ENCODE results near the gene HIPK3. TPM values are rescaled to one million over a fixed set of nuclear protein-coding genes. Genes with fewer than 3 reads are reported as not detected.
"Not testable (repeated sequence)": the region's sequence is repeated elsewhere in the genome, so short reads cannot be mapped to it uniquely, and the experiment has no call there.

Gene HIPK3
- total RNA-seq, 2 donors from 2014 or later, result 31.6 to 33.2 TPM

DNA sequence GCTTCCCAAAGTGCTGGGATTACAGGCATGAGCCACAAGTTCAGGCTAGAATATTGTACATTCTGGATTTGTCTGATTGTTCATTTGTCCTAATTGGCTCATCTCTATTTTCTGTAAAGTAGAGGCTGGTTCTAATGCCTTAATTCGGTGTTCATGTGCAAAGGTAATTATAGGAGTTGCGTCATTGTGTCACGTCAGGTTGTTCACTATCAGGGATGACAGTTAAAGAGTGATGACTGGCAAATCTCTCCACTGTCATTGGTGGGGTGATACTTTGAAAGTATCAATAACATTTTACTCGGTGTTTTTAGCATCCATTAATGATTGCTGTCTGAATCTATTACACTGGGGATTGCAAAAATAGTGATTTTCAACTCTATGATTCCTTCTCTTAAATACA lies 103.5 kb downstream of the HIPK3 start:
- no peaks in the 10 kb centered on the region for H3K36me3 Mint-ChIP-seq (ENCODE audit: low read depth)
- 86 to 94% methylated on average over 3 to 4 of the region's 4 CpGs for WGBS, 2 experiments (ENCODE audit: insufficient coverage in 1 of 2, insufficient read length in 1 of 2)
- no peak overlapping the region for H3K9ac ChIP-seq (ENCODE audit: extremely low read depth, low read length, poor library complexity, severe bottlenecking)
- DNase-seq, result no peak
- H3K4me1 Mint-ChIP-seq, result no peaks in the 10 kb centered on the region
- H3K9me3 Mint-ChIP-seq, result no peaks in the 10 kb centered on the region
- peaks cover 4% of the 10 kb centered on the region for H3K27me3 Mint-ChIP-seq (ENCODE audit: insufficient read depth)
- no peaks in the 10 kb centered on the region for H3K4me1 ChIP-seq (ENCODE audit: control insufficient read depth, insufficient read depth, low read length)
- no peak overlapping the region for H3K27ac ChIP-seq (ENCODE audit: low read depth, low read length)
- no peak overlapping the region for H3K4me3 ChIP-seq (ENCODE audit: low read length)
- H3K27ac Mint-ChIP-seq, result no peak overlapping the region
- H3K9me3 ChIP-seq (ENCODE audit: control insufficient read depth, low read length), result no peaks in the 10 kb centered on the region
- H3K36me3 ChIP-seq (ENCODE audit: control insufficient read depth, insufficient read depth, low read length), result peaks cover 10% of the 10 kb centered on the region
- TF ChIP-seq, protein P1, sequence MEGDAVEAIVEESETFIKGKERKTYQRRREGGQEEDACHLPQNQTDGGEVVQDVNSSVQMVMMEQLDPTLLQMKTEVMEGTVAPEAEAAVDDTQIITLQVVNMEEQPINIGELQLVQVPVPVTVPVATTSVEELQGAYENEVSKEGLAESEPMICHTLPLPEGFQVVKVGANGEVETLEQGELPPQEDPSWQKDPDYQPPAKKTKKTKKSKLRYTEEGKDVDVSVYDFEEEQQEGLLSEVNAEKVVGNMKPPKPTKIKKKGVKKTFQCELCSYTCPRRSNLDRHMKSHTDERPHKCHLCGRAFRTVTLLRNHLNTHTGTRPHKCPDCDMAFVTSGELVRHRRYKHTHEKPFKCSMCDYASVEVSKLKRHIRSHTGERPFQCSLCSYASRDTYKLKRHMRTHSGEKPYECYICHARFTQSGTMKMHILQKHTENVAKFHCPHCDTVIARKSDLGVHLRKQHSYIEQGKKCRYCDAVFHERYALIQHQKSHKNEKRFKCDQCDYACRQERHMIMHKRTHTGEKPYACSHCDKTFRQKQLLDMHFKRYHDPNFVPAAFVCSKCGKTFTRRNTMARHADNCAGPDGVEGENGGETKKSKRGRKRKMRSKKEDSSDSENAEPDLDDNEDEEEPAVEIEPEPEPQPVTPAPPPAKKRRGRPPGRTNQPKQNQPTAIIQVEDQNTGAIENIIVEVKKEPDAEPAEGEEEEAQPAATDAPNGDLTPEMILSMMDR (conservative IDR thresholded peaks at IDR 0.05), result no peak
- peaks cover 4% of the 10 kb centered on the region for H3K27me3 ChIP-seq (ENCODE audit: control insufficient read depth, insufficient read depth, low read length, poor library complexity, severe bottlenecking)
- H3K4me3 Mint-ChIP-seq, result no peak overlapping the region

- no peaks in the 10 kb centered on the region for H3K4me1 ChIP-seq (ENCODE audit: control insufficient read depth, insufficient read depth, low read length)
- DNase-seq, result no peak
- H3K9me3 Mint-ChIP-seq, result no peaks in the 10 kb centered on the region
These were observed 105.1 kb downstream of the HIPK3 start for GRCh38 chr11:33362051-33362910.

DNA sequence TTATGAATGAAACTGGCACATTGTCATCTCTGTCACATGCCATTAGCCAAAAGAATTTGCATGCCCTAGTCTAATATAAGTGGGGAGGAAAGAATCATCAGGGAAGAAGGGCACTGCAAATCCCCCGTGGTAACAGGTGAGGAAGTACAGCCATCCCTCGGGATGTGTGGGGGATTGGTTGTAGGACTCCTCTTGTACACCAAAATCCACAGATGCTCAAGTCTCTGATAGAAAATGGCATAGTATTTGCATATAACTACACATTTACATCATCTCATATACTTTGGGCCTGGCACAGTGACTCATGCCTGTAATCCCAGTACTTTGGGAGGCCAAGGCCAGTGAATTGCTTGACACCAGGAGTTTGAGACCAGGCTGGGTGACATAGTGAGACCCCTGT lies 109.7 kb downstream of the HIPK3 start:
- Histone ChIP-seq H3K9me3 (ENCODE audit: control insufficient read depth, low read length) (no peaks in the 10 kb centered on the region), H3K4me1 (ENCODE audit: control insufficient read depth, insufficient read depth, low read length) (no peaks in the 10 kb centered on the region), H3K9ac (ENCODE audit: extremely low read depth, low read length, poor library complexity, severe bottlenecking) (no peak overlapping the region), H3K27ac (ENCODE audit: low read depth, low read length) (no peak overlapping the region), H3K27me3 (ENCODE audit: control insufficient read depth, insufficient read depth, low read length, poor library complexity, severe bottlenecking) (peaks cover 4% of the 10 kb centered on the region), H3K36me3 (ENCODE audit: control insufficient read depth, insufficient read depth, low read length) (no peaks in the 10 kb centered on the region), H3K4me3 (ENCODE audit: low read length) (no peak overlapping the region)
- DNase-seq, result no peak
- H3K27me3 Mint-ChIP-seq (ENCODE audit: insufficient read depth), result peaks cover 4% of the 10 kb centered on the region
- WGBS, 2 experiments (ENCODE audit: insufficient coverage in 1 of 2, insufficient read length in 1 of 2), result 92% methylated on average over 2 of the region's 2 CpGs
- peaks cover 10% of the 10 kb centered on the region for H3K4me1 Mint-ChIP-seq
- H3K27ac Mint-ChIP-seq, result no peak overlapping the region
- no peaks in the 10 kb centered on the region for H3K36me3 Mint-ChIP-seq (ENCODE audit: low read depth)
- H3K4me3 Mint-ChIP-seq, result no peak overlapping the region
- H3K9me3 Mint-ChIP-seq, result no peaks in the 10 kb centered on the region
- TF ChIP-seq, protein P1 (conservative IDR thresholded peaks at IDR 0.05), result no peak

More at GRCh38 chr11:33362051-33362910, 105.1 kb downstream of the HIPK3 start:
- Histone ChIP-seq H3K9ac (ENCODE audit: extremely low read depth, low read length, poor library complexity, severe bottlenecking) (no peak overlapping the region), H3K9me3 (ENCODE audit: control insufficient read depth, low read length) (no peaks in the 10 kb centered on the region), H3K36me3 (ENCODE audit: control insufficient read depth, insufficient read depth, low read length) (no peaks in the 10 kb centered on the region), H3K27ac (ENCODE audit: low read depth, low read length) (no peak overlapping the region), H3K27me3 (ENCODE audit: control insufficient read depth, insufficient read depth, low read length, poor library complexity, severe bottlenecking) (peaks cover 4% of the 10 kb centered on the region), H3K4me3 (ENCODE audit: low read length) (no peak overlapping the region)
- TF ChIP-seq, protein P1 (conservative IDR thresholded peaks at IDR 0.05), result peak; percentile 85
- no peak overlapping the region for H3K4me3 Mint-ChIP-seq
- 37 to 39% methylated on average over 6 of the region's 6 CpGs for WGBS, 2 experiments (ENCODE audit: insufficient coverage in 1 of 2, insufficient read length in 1 of 2)
- no peaks in the 10 kb centered on the region for H3K4me1 Mint-ChIP-seq
- no peaks in the 10 kb centered on the region for H3K36me3 Mint-ChIP-seq (ENCODE audit: low read depth)
- no peak overlapping the region for H3K27ac Mint-ChIP-seq
- peaks cover 4% of the 10 kb centered on the region for H3K27me3 Mint-ChIP-seq (ENCODE audit: insufficient read depth)

DNA sequence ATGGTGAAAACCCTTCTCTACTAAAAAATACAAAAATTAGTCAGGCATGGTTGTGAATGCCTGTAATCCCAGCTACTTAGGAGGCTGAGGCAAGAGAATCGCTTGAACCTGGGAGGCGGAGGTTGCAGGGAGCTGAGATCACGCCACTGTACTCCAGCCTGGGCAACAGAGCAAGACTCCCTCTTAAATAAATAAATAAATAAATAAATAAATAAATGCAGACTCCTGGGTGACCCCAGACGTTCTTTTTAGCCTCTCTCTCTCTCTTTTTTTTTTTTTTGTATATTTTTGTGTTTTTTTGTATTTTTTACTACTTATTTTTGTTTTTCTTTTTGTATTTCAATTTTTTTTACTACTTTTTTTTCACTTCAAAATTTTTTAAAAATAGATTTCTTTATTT lies 111.3 kb downstream of the HIPK3 start:
- H3K36me3 ChIP-seq (ENCODE audit: control insufficient read depth, insufficient read depth, low read length); H3K27ac Mint-ChIP-seq; H3K9me3 Mint-ChIP-seq; H3K9ac ChIP-seq (ENCODE audit: extremely low read depth, low read length, poor library complexity, severe bottlenecking); DNase-seq; H3K4me1 ChIP-seq (ENCODE audit: control insufficient read depth, insufficient read depth, low read length); H3K4me3 Mint-ChIP-seq; H3K4me3 ChIP-seq (ENCODE audit: low read length); H3K27me3 ChIP-seq (ENCODE audit: control insufficient read depth, insufficient read depth, low read length, poor library complexity, severe bottlenecking); H3K36me3 Mint-ChIP-seq (ENCODE audit: low read depth); H3K9me3 ChIP-seq (ENCODE audit: control insufficient read depth, low read length); H3K27ac ChIP-seq (ENCODE audit: low read depth, low read length): not testable (repeated sequence)
- WGBS, 2 experiments (ENCODE audit: insufficient coverage in 1 of 2, insufficient read length in 1 of 2), result 85% methylated on average over 2 of the region's 4 CpGs; no CpG with 5 or more reads in 1 of the 2 experiments
- Mint-ChIP-seq H3K27me3 (ENCODE audit: insufficient read depth) (peaks cover 11% of the 10 kb centered on the region), H3K4me1 (peaks cover 17% of the 10 kb centered on the region)
